KMS-11 (cell line): ENCODE results near the gene CDC14B.
"Not testable (repeated sequence)": the region's sequence is repeated elsewhere in the genome, so short reads cannot be mapped to it uniquely, and the experiment has no call there.

Experiments used
- H2AFZ ChIP-seq: fragments of 200-600 bp; sonication (generic); 2 replicates; pipeline ENCODE4 v1.6.1; 2016; ENCODE audit warnings: antibody characterized with exemption, mixed run types, low read depth
- H3K27ac ChIP-seq: fragments of 200-600 bp; sonication (generic); 2 replicates; pipeline ENCODE4 v1.6.1; 2016; ENCODE audit warnings: mild to moderate bottlenecking, mixed run types
- H3K27me3 ChIP-seq: fragments of 200-600 bp; sonication (generic); 2 replicates; pipeline ENCODE4 v1.6.1; 2017; ENCODE audit warnings: mild to moderate bottlenecking, low read depth, mixed run types, moderate library complexity; ENCODE audit not compliant: insufficient read depth
- H3K36me3 ChIP-seq: fragments of 200-600 bp; sonication (generic); 2 replicates; pipeline ENCODE4 v1.6.1; 2017; ENCODE audit warnings: mild to moderate bottlenecking, mixed run types; ENCODE audit not compliant: insufficient read depth
- H3K4me1 ChIP-seq: fragments of 200-600 bp; sonication (generic); 2 replicates; pipeline ENCODE4 v1.6.1; 2016; ENCODE audit warnings: mild to moderate bottlenecking, low read depth, mixed run types; ENCODE audit not compliant: poor library complexity, severe bottlenecking
- H3K4me2 ChIP-seq: fragments of 200-600 bp; sonication (generic); 2 replicates; pipeline ENCODE4 v1.7.0; 2016; ENCODE audit warnings: mild to moderate bottlenecking, mixed run types
- H3K4me3 ChIP-seq: fragments of 200-600 bp; sonication (generic); IDR thresholded peaks from 2 replicates; pipeline ENCODE4 v1.6.1; 2017; ENCODE audit warnings: low read depth, low read length, mixed read lengths; ENCODE audit not compliant: insufficient read depth
- H3K79me2 ChIP-seq: fragments of 200-600 bp; sonication (generic); 2 replicates; pipeline ENCODE4 v1.6.1; 2016; ENCODE audit warnings: low read depth, mixed run types; ENCODE audit not compliant: insufficient read depth
- H3K9ac ChIP-seq: fragments of 200-600 bp; sonication (generic); 2 replicates; pipeline ENCODE4 v1.6.1; 2016; ENCODE audit warnings: mild to moderate bottlenecking, mixed run types
- H4K20me1 ChIP-seq: fragments of 200-600 bp; sonication (generic); 2 replicates; pipeline ENCODE4 v1.6.1; 2016; ENCODE audit warnings: mild to moderate bottlenecking, mixed run types; ENCODE audit not compliant: insufficient read depth
- TF ChIP-seq, protein P1 (sequence below): fragments of 200-600 bp; sonication (generic); conservative IDR thresholded peaks from 2 replicates; pipeline ENCODE4 v1.6.1; 2017; ENCODE audit warnings: low read depth, mild to moderate bottlenecking, antibody characterized with exemption, low read length, moderate library complexity, mixed read lengths

CDC14B gene

GRCh38 chr9:96508227-96508940 lies 111.3 kb downstream of the CDC14B start:
- Histone ChIP-seq H3K79me2 (no peaks in the 10 kb centered on the region), H3K27me3 (no peaks in the 10 kb centered on the region), H3K9ac (no peak overlapping the region), H3K36me3 (no peaks in the 10 kb centered on the region), H2AFZ (no peak overlapping the region), H3K4me1 (peaks cover 15% of the 10 kb centered on the region), H3K27ac (no peak overlapping the region), H4K20me1 (no peaks in the 10 kb centered on the region), H3K4me2 (no peak overlapping the region), H3K4me3 (no peak overlapping the region)
- TF ChIP-seq, protein P1, sequence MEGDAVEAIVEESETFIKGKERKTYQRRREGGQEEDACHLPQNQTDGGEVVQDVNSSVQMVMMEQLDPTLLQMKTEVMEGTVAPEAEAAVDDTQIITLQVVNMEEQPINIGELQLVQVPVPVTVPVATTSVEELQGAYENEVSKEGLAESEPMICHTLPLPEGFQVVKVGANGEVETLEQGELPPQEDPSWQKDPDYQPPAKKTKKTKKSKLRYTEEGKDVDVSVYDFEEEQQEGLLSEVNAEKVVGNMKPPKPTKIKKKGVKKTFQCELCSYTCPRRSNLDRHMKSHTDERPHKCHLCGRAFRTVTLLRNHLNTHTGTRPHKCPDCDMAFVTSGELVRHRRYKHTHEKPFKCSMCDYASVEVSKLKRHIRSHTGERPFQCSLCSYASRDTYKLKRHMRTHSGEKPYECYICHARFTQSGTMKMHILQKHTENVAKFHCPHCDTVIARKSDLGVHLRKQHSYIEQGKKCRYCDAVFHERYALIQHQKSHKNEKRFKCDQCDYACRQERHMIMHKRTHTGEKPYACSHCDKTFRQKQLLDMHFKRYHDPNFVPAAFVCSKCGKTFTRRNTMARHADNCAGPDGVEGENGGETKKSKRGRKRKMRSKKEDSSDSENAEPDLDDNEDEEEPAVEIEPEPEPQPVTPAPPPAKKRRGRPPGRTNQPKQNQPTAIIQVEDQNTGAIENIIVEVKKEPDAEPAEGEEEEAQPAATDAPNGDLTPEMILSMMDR: no peak

- no peak overlapping the region for H3K9ac ChIP-seq
- no peaks in the 10 kb centered on the region for H3K79me2 ChIP-seq
- TF ChIP-seq, protein P1: no peak
- no peaks in the 10 kb centered on the region for H3K27me3 ChIP-seq
- no peak overlapping the region for H3K27ac ChIP-seq
- H3K36me3 ChIP-seq: no peaks in the 10 kb centered on the region
- H2AFZ ChIP-seq: no peak overlapping the region
- H3K4me2 ChIP-seq: no peak overlapping the region
- H3K4me1 ChIP-seq: peaks cover 12% of the 10 kb centered on the region
- H3K4me3 ChIP-seq: no peak overlapping the region
- no peaks in the 10 kb centered on the region for H4K20me1 ChIP-seq
Measured at GRCh38 chr9:96505316-96505991, 114.2 kb downstream of the CDC14B start.

GRCh38 chr9:96503918-96504317 lies 115.7 kb downstream of the CDC14B start:
- H2AFZ ChIP-seq: no peak overlapping the region
- no peak overlapping the region for H3K4me3 ChIP-seq
- H3K27me3 ChIP-seq: no peaks in the 10 kb centered on the region
- H4K20me1 ChIP-seq: no peaks in the 10 kb centered on the region
- H3K9ac ChIP-seq: no peak overlapping the region
- no peaks in the 10 kb centered on the region for H3K79me2 ChIP-seq
- TF ChIP-seq, protein P1: no peak
- H3K4me2 ChIP-seq: no peak overlapping the region
- H3K36me3 ChIP-seq: no peaks in the 10 kb centered on the region
- H3K4me1 ChIP-seq: no peaks in the 10 kb centered on the region
- H3K27ac ChIP-seq: no peak overlapping the region

DNA sequence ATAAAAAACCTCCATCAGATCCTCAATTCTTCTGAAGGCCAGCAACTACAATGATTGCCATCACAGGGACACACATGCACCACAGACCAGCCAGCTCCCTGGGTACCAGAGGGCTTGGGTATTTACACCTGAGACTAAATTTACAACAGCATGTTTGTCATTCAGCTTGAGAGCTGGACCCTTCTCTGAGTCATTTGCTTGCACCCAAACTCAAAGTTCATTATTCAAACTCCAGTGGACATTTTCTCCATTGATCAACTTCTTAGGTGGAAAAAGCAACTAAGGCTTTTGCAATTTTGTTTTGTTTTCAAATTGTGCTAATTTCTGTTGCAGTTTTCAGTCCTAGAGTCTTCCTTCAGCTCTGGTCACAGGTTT lies 116.3 kb downstream of the CDC14B start:
- H3K9ac ChIP-seq, H3K36me3 ChIP-seq, H3K27ac ChIP-seq, H3K4me1 ChIP-seq, H3K4me3 ChIP-seq, H3K4me2 ChIP-seq, H4K20me1 ChIP-seq, H3K79me2 ChIP-seq, H3K27me3 ChIP-seq, H2AFZ ChIP-seq: not testable (repeated sequence)
